B cell (primary cell): Measurements from ENCODE around the gene WWP2. TPM values are rescaled to one million over a fixed set of nuclear protein-coding genes. Genes with fewer than 3 reads are reported as not detected.

Source experiments
- ATAC-seq: fragments of 200-7000 bp; cut with Tn5 transposase; one replicate; pipeline ENCODE4 v1.10.0; 2021; ENCODE audit warnings: low read depth, mild to moderate bottlenecking, moderate number of reproducible peaks, moderate library complexity
- CTCF ChIA-PET: fragments of 350-600 bp; sonication (Branson Sonifier 250); formaldehyde crosslinking; loops from one replicate; lab custom pipeline; 2021; ENCODE audit warnings: antibody characterized with exemption, inconsistent platforms; lab: Charles Lee
- POLR2A ChIA-PET: fragments of 350-600 bp; sonication (Branson Sonifier 250); formaldehyde crosslinking; loops from one replicate; lab custom pipeline; 2021; ENCODE audit warnings: antibody characterized with exemption; lab: Charles Lee
- DNase-seq: peaks from one replicate; pipeline ENCODE4 v3.0.0; 2013
- H2AFZ ChIP-seq: 2 replicates; pipeline ENCODE4 v1.6.1; 2012; ENCODE audit warnings: mild to moderate bottlenecking, low read depth, low read length; ENCODE audit not compliant: insufficient read depth, poor library complexity, severe bottlenecking
- H3K27ac ChIP-seq, 2 donors: 1 replicate in 1 of 2; 2 replicates in 1 of 2; pipeline ENCODE4 v1.5.1; 2012 to 2013; ENCODE audit warnings: low read length in 2 of 2, mild to moderate bottlenecking in 2 of 2, moderate library complexity in 1 of 2
- H3K27me3 ChIP-seq, 4 experiments: fragments of 200-600 bp in 1 of 4; sonication (generic) in 1 of 4; replicated peaks in 1 of 4; 1 replicate in 2 of 4; 2 replicates in 2 of 4; pipeline versions ENCODE4 v1.6.1 to v1.7.0; 2013 to 2016; ENCODE audit warnings: low read length in 3 of 4, mild to moderate bottlenecking in 2 of 4, mixed read lengths in 1 of 4, moderate library complexity in 1 of 4; ENCODE audit not compliant: insufficient read depth in 4 of 4, control insufficient read depth in 3 of 4; ENCODE audit errors: control extremely low read depth in 1 of 4
- H3K36me3 ChIP-seq, 2 experiments: replicated peaks in 1 of 2; 1 replicate in 1 of 2; 2 replicates in 1 of 2; pipeline versions ENCODE4 v1.6.1 to v1.7.1; 2013; ENCODE audit warnings: low read length in 1 of 2; ENCODE audit not compliant: insufficient read depth in 2 of 2, control insufficient read depth in 1 of 2; ENCODE audit errors: control extremely low read depth in 1 of 2, extremely low read depth in 1 of 2
- H3K4me1 ChIP-seq, 2 donors: fragments of 200-600 bp in 1 of 2; sonication (generic) in 1 of 2; 1 replicate in 1 of 2; 2 replicates in 1 of 2; pipeline versions ENCODE4 v1.5.1 to v1.6.1; 2013 to 2017; ENCODE audit warnings: low read length in 2 of 2; ENCODE audit not compliant: control insufficient read depth in 2 of 2, insufficient read depth in 2 of 2
- H3K4me2 ChIP-seq: replicated peaks from 2 replicates; pipeline ENCODE3; 2012; ENCODE audit warnings: mild to moderate bottlenecking, low read depth, low read length; ENCODE audit not compliant: poor library complexity, severe bottlenecking
- H3K4me3 ChIP-seq, 5 experiments: fragments of 200-600 bp in 1 of 5; sonication (generic) in 1 of 5; 1 replicate in 3 of 5; 2 replicates in 2 of 5; pipeline versions ENCODE4 v1.5.1 to v1.7.0; 2011 to 2016; ENCODE audit warnings: low read length in 4 of 5, mild to moderate bottlenecking in 4 of 5, low read depth in 2 of 5, control low read depth in 1 of 5, moderate library complexity in 1 of 5; ENCODE audit not compliant: insufficient read depth in 1 of 5; ENCODE audit errors: control extremely low read depth in 1 of 5, extremely low read depth in 1 of 5
- H3K79me2 ChIP-seq: fragments of 200-600 bp; sonication (generic); one replicate; pipeline ENCODE4 v1.6.0; 2016; ENCODE audit warnings: low read length; ENCODE audit not compliant: control insufficient read depth, insufficient read depth
- H3K9ac ChIP-seq: fragments of 200-600 bp; sonication (generic); 2 replicates; pipeline ENCODE4 v1.6.1; 2017; ENCODE audit warnings: mild to moderate bottlenecking, low read length, moderate library complexity
- H3K9me3 ChIP-seq, 3 donors: one replicate each; pipeline versions ENCODE4 v1.6.1 to v1.7.1; 2013; ENCODE audit warnings: low read length in 2 of 3; ENCODE audit not compliant: control insufficient read depth in 2 of 3, insufficient read depth in 1 of 3; ENCODE audit errors: control extremely low read depth in 1 of 3
- H4K20me1 ChIP-seq: 2 replicates; pipeline ENCODE4 v1.6.0; 2012; ENCODE audit warnings: mild to moderate bottlenecking, low read length; ENCODE audit not compliant: insufficient read depth, control insufficient read depth, poor library complexity, severe bottlenecking
- H3K27ac Mint-ChIP-seq: one replicate; pipeline ENCODE4 v1.8.0; 2021; ENCODE audit warnings: mixed read lengths
- H3K27me3 Mint-ChIP-seq: one replicate; pipeline ENCODE4 v1.8.0; 2021; ENCODE audit warnings: mixed read lengths
- H3K4me1 Mint-ChIP-seq: one replicate; pipeline ENCODE4 v1.8.0; 2021; ENCODE audit warnings: mixed read lengths
- H3K4me3 Mint-ChIP-seq: one replicate; pipeline ENCODE4 v1.8.0; 2021; ENCODE audit warnings: mixed read lengths
- H3K9me3 Mint-ChIP-seq: one replicate; pipeline ENCODE4 v1.8.0; 2022; ENCODE audit warnings: mixed read lengths; ENCODE audit not compliant: insufficient read depth
- EZH2 ChIP-seq: IDR thresholded peaks from 2 replicates; pipeline ENCODE4 v1.6.1; 2012; ENCODE audit warnings: borderline replicate concordance, low read depth, mild to moderate bottlenecking, moderate library complexity, low read length; ENCODE audit not compliant: insufficient read depth, poor library complexity, severe bottlenecking
- WGBS: methylation state at CpG from one replicate; pipeline ENCODE4 v1.1.5; 2013; ENCODE audit warnings: missing lambda C conversion rate; ENCODE audit not compliant: insufficient coverage; 5-methylcytosine and 5-hydroxymethylcytosine counted together
- intact Hi-C: fragments of 100-400 bp; cut with micrococcal nuclease; formaldehyde crosslinking; loops from one replicate; pipeline ENCODE4 v1.10.0; 2022
- polyA plus RNA-seq: library from polyadenylated mRNA; depleted of rRNA; stranded (reverse); fragments of >200 nt; gene quantifications from 2 replicates; pipeline ENCODE4 v1.2.3, GENCODE V29; 2012
- total RNA-seq, 2 donors: library from RNA; stranded (reverse); fragments of 120-200 nt in 1 of 2; gene quantifications; 1 replicate in 1 of 2; 2 replicates in 1 of 2; pipeline versions ENCODE4 v1.2.3 to v1.2.4, GENCODE V29; 2013 to 2022
- TF ChIP-seq, protein P1 (sequence below): fragments of 200-600 bp; IDR thresholded peaks from one replicate; pipeline ENCODE4 v1.8.0; 2022; ENCODE audit warnings: antibody characterized with exemption, mild to moderate bottlenecking

The WWP2 gene
- total and polyA plus RNA-seq, 2 donors (not counting 1 experiment from before 2014, with no cell fraction given), result 33.4 to 105 TPM

DNA sequence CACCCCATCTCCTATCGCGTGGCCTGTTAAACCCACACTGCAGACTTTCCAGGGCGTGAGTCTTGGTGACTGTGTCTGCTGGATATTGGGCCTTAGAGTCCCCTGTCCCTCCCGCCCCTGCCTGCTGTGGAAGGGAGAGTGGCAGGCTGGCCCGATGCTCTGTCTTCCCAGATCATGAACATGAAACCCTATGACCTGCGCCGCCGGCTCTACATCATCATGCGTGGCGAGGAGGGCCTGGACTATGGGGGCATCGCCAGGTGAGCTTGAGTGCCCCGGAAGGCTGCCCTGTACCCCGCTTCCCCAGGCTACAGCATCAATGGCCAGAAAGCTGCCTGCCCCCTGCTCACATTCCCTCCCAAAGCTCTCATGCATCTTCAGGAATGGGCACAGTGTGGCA lies 169.5 kb downstream of the WWP2 start:
- intact Hi-C loops, result no loop called here
- ATAC-seq (no peak), DNase-seq (no peak)
- no peaks in the 10 kb centered on the region for H3K9me3 Mint-ChIP-seq
- Histone ChIP-seq H3K4me1 (no peaks in the 10 kb centered on the region), H4K20me1 (no peaks in the 10 kb centered on the region), H3K36me3 (peaks cover 1 to 69% of the 10 kb centered on the region in 2 experiments), H3K9me3 (no peaks in the 10 kb centered on the region), H3K4me2 (no peak overlapping the region), H2AFZ (no peak overlapping the region), H3K9ac (no peak overlapping the region), H3K27ac (no peak overlapping the region), H3K4me3 (no peak overlapping the region), H3K27me3 (no peaks in the 10 kb centered on the region), H3K79me2 (no peaks in the 10 kb centered on the region)
- POLR2A ChIA-PET, result no interaction called here
- no peaks in the 10 kb centered on the region for H3K4me1 Mint-ChIP-seq
- no peak for TF ChIP-seq EZH2
- TF ChIP-seq, protein P1, sequence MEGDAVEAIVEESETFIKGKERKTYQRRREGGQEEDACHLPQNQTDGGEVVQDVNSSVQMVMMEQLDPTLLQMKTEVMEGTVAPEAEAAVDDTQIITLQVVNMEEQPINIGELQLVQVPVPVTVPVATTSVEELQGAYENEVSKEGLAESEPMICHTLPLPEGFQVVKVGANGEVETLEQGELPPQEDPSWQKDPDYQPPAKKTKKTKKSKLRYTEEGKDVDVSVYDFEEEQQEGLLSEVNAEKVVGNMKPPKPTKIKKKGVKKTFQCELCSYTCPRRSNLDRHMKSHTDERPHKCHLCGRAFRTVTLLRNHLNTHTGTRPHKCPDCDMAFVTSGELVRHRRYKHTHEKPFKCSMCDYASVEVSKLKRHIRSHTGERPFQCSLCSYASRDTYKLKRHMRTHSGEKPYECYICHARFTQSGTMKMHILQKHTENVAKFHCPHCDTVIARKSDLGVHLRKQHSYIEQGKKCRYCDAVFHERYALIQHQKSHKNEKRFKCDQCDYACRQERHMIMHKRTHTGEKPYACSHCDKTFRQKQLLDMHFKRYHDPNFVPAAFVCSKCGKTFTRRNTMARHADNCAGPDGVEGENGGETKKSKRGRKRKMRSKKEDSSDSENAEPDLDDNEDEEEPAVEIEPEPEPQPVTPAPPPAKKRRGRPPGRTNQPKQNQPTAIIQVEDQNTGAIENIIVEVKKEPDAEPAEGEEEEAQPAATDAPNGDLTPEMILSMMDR, result no peak
- H3K27ac Mint-ChIP-seq, result no peak overlapping the region
- H3K4me3 Mint-ChIP-seq, result no peak overlapping the region
- CTCF ChIA-PET, result no interaction called here
- no peaks in the 10 kb centered on the region for H3K27me3 Mint-ChIP-seq
- 95% methylated on average over 10 of the region's 13 CpGs for WGBS

GRCh38 chr16:69932228-69932627 lies 170.1 kb downstream of the WWP2 start:
- no peak for TF ChIP-seq EZH2
- TF ChIP-seq, protein P1, result no peak
- Histone ChIP-seq H3K36me3 (peaks cover 1 to 72% of the 10 kb centered on the region in 2 experiments), H3K27me3 (no peaks in the 10 kb centered on the region), H3K9me3 (no peaks in the 10 kb centered on the region), H3K4me2 (no peak overlapping the region), H3K4me3 (no peak overlapping the region), H3K9ac (no peak overlapping the region), H3K79me2 (no peaks in the 10 kb centered on the region), H4K20me1 (no peaks in the 10 kb centered on the region), H3K27ac (no peak overlapping the region), H2AFZ (no peak overlapping the region), H3K4me1 (no peaks in the 10 kb centered on the region)
- no peak for DNase-seq
- Mint-ChIP-seq H3K9me3 (no peaks in the 10 kb centered on the region), H3K4me3 (no peak overlapping the region), H3K27ac (no peak overlapping the region), H3K27me3 (no peaks in the 10 kb centered on the region), H3K4me1 (no peaks in the 10 kb centered on the region)
- intact Hi-C loops, result no loop called here
- POLR2A ChIA-PET, result no interaction called here
- ATAC-seq, result no peak
- 92% methylated on average over 6 of the region's 9 CpGs for WGBS
- CTCF ChIA-PET, result no interaction called here
